ENCODE data around the gene INHA.

Gene INHA

GRCh38 chr2:219571311-219572236 is 536 bp upstream of the INHA start, which contains the start of gene OBSL1:
TSS of gene OBSL1 (minus strand) at chr2:219571539. CDS start at chr2:219571232, 307 bp downstream.
- peak within 1 kb of the TSS; percentile 83 for H3K4me2 ChIP-seq (ENCODE audit: low read length)
- no peak for TF ChIP-seq CTCF (IDR thresholded peaks at IDR 0.05)
- H3K36me3 ChIP-seq (ENCODE audit: control insufficient read depth, insufficient read depth, low read length) = no peaks in the 10 kb centered on the region
- no peaks in the 10 kb centered on the region for H3K9me3 ChIP-seq (ENCODE audit: control insufficient read depth, low read length)
- peak within 1 kb of the TSS; percentile 77 for H3K9ac ChIP-seq
- no peaks in the 10 kb centered on the region for H3K79me2 ChIP-seq
- H3K27ac ChIP-seq = peak within 1 kb of the TSS; percentile 67
- peak within 1 kb of the TSS; percentile 66 for H3K4me3 ChIP-seq (ENCODE audit: low read depth, low read length)
- H2AFZ ChIP-seq = peak within 1 kb of the TSS; percentile 100
- no peaks in the 10 kb centered on the region for H3K27me3 ChIP-seq (ENCODE audit: control insufficient read depth, insufficient read depth, low read length)
- peaks cover 2% of the 10 kb centered on the region for H3K4me1 ChIP-seq

GRCh38 chr2:219573166-219573565 is 1.1 kb downstream of the INHA start:
- Histone ChIP-seq H3K9ac (no peak overlapping the region), H3K9me3 (ENCODE audit: control insufficient read depth, low read length) (no peaks in the 10 kb centered on the region), H3K27ac (no peak overlapping the region), H3K36me3 (ENCODE audit: control insufficient read depth, insufficient read depth, low read length) (no peaks in the 10 kb centered on the region), H3K4me3 (ENCODE audit: low read depth, low read length) (no peak overlapping the region), H2AFZ (no peak overlapping the region), H3K4me2 (ENCODE audit: low read length) (no peak overlapping the region), H3K4me1 (peaks cover 2% of the 10 kb centered on the region), H3K79me2 (no peaks in the 10 kb centered on the region), H3K27me3 (ENCODE audit: control insufficient read depth, insufficient read depth, low read length) (no peaks in the 10 kb centered on the region)
- TF ChIP-seq CTCF (IDR thresholded peaks at IDR 0.05) = no peak

- H3K9me3 ChIP-seq (ENCODE audit: control insufficient read depth, low read length) = no peaks in the 10 kb centered on the region
- H3K79me2 ChIP-seq = no peaks in the 10 kb centered on the region
- H3K4me3 ChIP-seq (ENCODE audit: low read depth, low read length) = no peak overlapping the region
- TF ChIP-seq CTCF (IDR thresholded peaks at IDR 0.05) = no peak
- H3K4me2 ChIP-seq (ENCODE audit: low read length) = no peak overlapping the region
- no peak overlapping the region for H3K27ac ChIP-seq
- H3K9ac ChIP-seq = no peak overlapping the region
- H3K36me3 ChIP-seq (ENCODE audit: control insufficient read depth, insufficient read depth, low read length) = no peaks in the 10 kb centered on the region
- no peaks in the 10 kb centered on the region for H3K27me3 ChIP-seq (ENCODE audit: control insufficient read depth, insufficient read depth, low read length)
- peaks cover 5% of the 10 kb centered on the region for H3K4me1 ChIP-seq
- no peak overlapping the region for H2AFZ ChIP-seq
Observed at GRCh38 chr2:219574484-219575311, 2.6 kb downstream of the INHA start.

GRCh38 chr2:219575566-219576504 is 3.7 kb downstream of the INHA start:
- Histone ChIP-seq H3K36me3 (ENCODE audit: control insufficient read depth, insufficient read depth, low read length) (no peaks in the 10 kb centered on the region), H3K9ac (no peak overlapping the region), H3K27me3 (ENCODE audit: control insufficient read depth, insufficient read depth, low read length) (no peaks in the 10 kb centered on the region)

More at GRCh38 chr2:219575566-219576504, 3.7 kb downstream of the INHA start:
- Histone ChIP-seq H2AFZ (no peak overlapping the region), H3K4me2 (ENCODE audit: low read length) (no peak overlapping the region), H3K79me2 (no peaks in the 10 kb centered on the region), H3K4me3 (ENCODE audit: low read depth, low read length) (no peak overlapping the region), H3K27ac (no peak overlapping the region), H3K9me3 (ENCODE audit: control insufficient read depth, low read length) (no peaks in the 10 kb centered on the region), H3K4me1 (peaks cover 5% of the 10 kb centered on the region)
- no peak for TF ChIP-seq CTCF (IDR thresholded peaks at IDR 0.05)

Data from parathyroid adenoma (tissue), 2 donors.